ENCODE results near the gene SIRT5. TPM values are rescaled to one million over a fixed set of nuclear protein-coding genes. Genes with fewer than 3 reads are reported as not detected.

SIRT5 gene
- 9.4 TPM for polyA plus RNA-seq (ENCODE audit: insufficient read length)

- DNase-seq (ENCODE audit: low read depth) = no peak
Observed at GRCh38 chr6:13574571-13575376, at the start of gene SIRT5. SIRT5 (plus strand) TSS chr6:13574601; CDS start chr6:13584111, 9,510 bp downstream.

- DNase-seq (ENCODE audit: low read depth) = no peak
Observed at GRCh38 chr6:13524801-13525508, 49.4 kb upstream of the SIRT5 start.

- no peak for DNase-seq (ENCODE audit: low read depth)
Observed at GRCh38 chr6:13526357-13526726, 48.1 kb upstream of the SIRT5 start.

- no peak for DNase-seq (ENCODE audit: low read depth)
Observed at GRCh38 chr6:13526727-13527670, 47.4 kb upstream of the SIRT5 start.

- no peak for DNase-seq (ENCODE audit: low read depth)
Observed at GRCh38 chr6:13527671-13528056, 46.7 kb upstream of the SIRT5 start.

- no peak for DNase-seq (ENCODE audit: low read depth)
Observed at GRCh38 chr6:13528232-13528631, 46.2 kb upstream of the SIRT5 start.

GRCh38 chr6:13528777-13529343 is 45.5 kb upstream of the SIRT5 start:
- no peak for DNase-seq (ENCODE audit: low read depth)

- no peak for DNase-seq (ENCODE audit: low read depth)
Observed at GRCh38 chr6:13531956-13532355, 42.4 kb upstream of the SIRT5 start.

- DNase-seq (ENCODE audit: low read depth) = no peak
Observed at GRCh38 chr6:13534536-13534935, 39.9 kb upstream of the SIRT5 start.

- no peak for DNase-seq (ENCODE audit: low read depth)
Observed at GRCh38 chr6:13535306-13535705, 39.1 kb upstream of the SIRT5 start.

- no peak for DNase-seq (ENCODE audit: low read depth)
Observed at GRCh38 chr6:13536796-13537526, 37.4 kb upstream of the SIRT5 start.

GRCh38 chr6:13537527-13537897 is 36.9 kb upstream of the SIRT5 start:
- no peak for DNase-seq (ENCODE audit: low read depth)

- DNase-seq (ENCODE audit: low read depth) = no peak
Observed at GRCh38 chr6:13538084-13538483, 36.3 kb upstream of the SIRT5 start.

- DNase-seq (ENCODE audit: low read depth) = no peak
Observed at GRCh38 chr6:13538600-13538999, 35.8 kb upstream of the SIRT5 start.

GRCh38 chr6:13539572-13539971 is 34.8 kb upstream of the SIRT5 start:
- no peak for DNase-seq (ENCODE audit: low read depth)

- DNase-seq (ENCODE audit: low read depth) = no peak
Observed at GRCh38 chr6:13541496-13541895, 32.9 kb upstream of the SIRT5 start.

- no peak for DNase-seq (ENCODE audit: low read depth)
Observed at GRCh38 chr6:13544454-13545186, 29.8 kb upstream of the SIRT5 start.

GRCh38 chr6:13545885-13546284 is 28.5 kb upstream of the SIRT5 start:
- DNase-seq (ENCODE audit: low read depth) = no peak

GRCh38 chr6:13548500-13549210 is 25.7 kb upstream of the SIRT5 start:
- DNase-seq (ENCODE audit: low read depth) = no peak

- no peak for DNase-seq (ENCODE audit: low read depth)
Observed at GRCh38 chr6:13550656-13551055, 23.7 kb upstream of the SIRT5 start.
